HG03039 (cell line): ENCODE measurements around the gene DEFB115.
A peak's percentile ranks its signal among the peaks of the same experiment; 100 is the strongest.
"Not testable (repeated sequence)": the region's sequence is repeated elsewhere in the genome, so short reads cannot be mapped to it uniquely, and the experiment has no call there.

Source experiments
- ATAC-seq: cut with Tn5 transposase; IDR thresholded peaks from one replicate; pipeline ENCODE4 v1.9.1; 2021; ENCODE audit warnings: mild to moderate bottlenecking, moderate library complexity; ENCODE audit not compliant: unreplicated experiment

The DEFB115 gene

GRCh38 chr20:31257364-31257763, at the start of gene DEFB115:
DEFB115 (plus strand) TSS chr20:31257664; CDS start chr20:31257664, 0 bp downstream.
- no peak for ATAC-seq

GRCh38 chr20:31236953-31237352, 20.5 kb upstream of the DEFB115 start:
- no peak for ATAC-seq

GRCh38 chr20:31237763-31238162, 19.7 kb upstream of the DEFB115 start:
- no peak for ATAC-seq

GRCh38 chr20:31239139-31239538, 18.3 kb upstream of the DEFB115 start:
- ATAC-seq: no peak

GRCh38 chr20:31256959-31257358, 505 bp upstream of the DEFB115 start:
- ATAC-seq: no peak

GRCh38 chr20:31260326-31260932, 3.0 kb downstream of the DEFB115 start:
- ATAC-seq: peak; percentile 54

GRCh38 chr20:31274441-31274840, 17.0 kb downstream of the DEFB115 start:
- ATAC-seq: no peak

GRCh38 chr20:31278178-31278577, 20.7 kb downstream of the DEFB115 start:
- no peak for ATAC-seq

- ATAC-seq: not testable (repeated sequence)
Measured at GRCh38 chr20:31284964-31285363, 27.5 kb downstream of the DEFB115 start.

- no peak for ATAC-seq
Measured at GRCh38 chr20:31308535-31309162, 51.2 kb downstream of the DEFB115 start, which contains the start of gene DEFB116. DEFB116 (minus strand) TSS chr20:31308585; CDS start chr20:31308585, 0 bp downstream.
